ENCODE measurements around the gene PIP4K2A. TPM values are rescaled to one million over a fixed set of nuclear protein-coding genes. Genes with fewer than 3 reads are reported as not detected.

PIP4K2A gene
- polyA plus RNA-seq, 1 experiment, result 24.1 TPM

DNA sequence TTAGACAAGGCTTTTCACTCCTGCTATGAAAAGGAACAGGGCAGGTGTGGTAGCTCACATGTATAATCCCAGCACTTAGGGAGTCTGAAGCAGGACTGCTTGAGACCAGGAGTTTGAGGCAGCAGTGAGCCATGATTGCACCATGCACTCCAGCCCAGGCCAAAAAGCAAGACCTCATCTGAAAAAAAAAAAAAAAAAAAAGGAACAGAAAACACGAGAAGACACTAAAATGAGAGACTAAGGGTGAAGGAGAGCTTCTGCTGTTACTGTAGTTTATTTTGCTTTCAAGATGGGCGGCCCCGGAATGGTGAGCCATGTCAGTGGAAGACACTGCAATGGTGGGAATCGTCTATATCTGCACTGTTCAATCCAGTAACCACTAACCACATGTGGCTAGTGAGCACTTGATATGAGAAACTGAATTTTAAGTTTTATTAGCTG is 9.9 kb downstream of the PIP4K2A start:
- POLR2A ChIA-PET, result interaction anchor here (0.7 kb wide), 1 partner anchor 9 kb away, joined by 3 read pairs; no protein-coding TSS in a partner anchor
- no peak for DNase-seq (ENCODE audit: low read depth, low spot score)
- H3K9me3 ChIP-seq (ENCODE audit: control insufficient read depth, insufficient read depth, low read length), result no peaks in the 10 kb centered on the region
- no peaks in the 10 kb centered on the region for H3K27me3 ChIP-seq (ENCODE audit: control insufficient read depth, insufficient read depth, low read length)
- H3K4me3 ChIP-seq (ENCODE audit: low read depth, low read length), result no peak overlapping the region
- no peak overlapping the region for H3K27ac ChIP-seq (ENCODE audit: low read depth, low read length)
- CTCF ChIA-PET, result interaction anchor here (0.6 to 0.7 kb wide), 2 partner anchors 14 to 84 kb away, joined by 4 to 5 read pairs; no protein-coding TSS in a partner anchor
- TF ChIP-seq, protein P1, sequence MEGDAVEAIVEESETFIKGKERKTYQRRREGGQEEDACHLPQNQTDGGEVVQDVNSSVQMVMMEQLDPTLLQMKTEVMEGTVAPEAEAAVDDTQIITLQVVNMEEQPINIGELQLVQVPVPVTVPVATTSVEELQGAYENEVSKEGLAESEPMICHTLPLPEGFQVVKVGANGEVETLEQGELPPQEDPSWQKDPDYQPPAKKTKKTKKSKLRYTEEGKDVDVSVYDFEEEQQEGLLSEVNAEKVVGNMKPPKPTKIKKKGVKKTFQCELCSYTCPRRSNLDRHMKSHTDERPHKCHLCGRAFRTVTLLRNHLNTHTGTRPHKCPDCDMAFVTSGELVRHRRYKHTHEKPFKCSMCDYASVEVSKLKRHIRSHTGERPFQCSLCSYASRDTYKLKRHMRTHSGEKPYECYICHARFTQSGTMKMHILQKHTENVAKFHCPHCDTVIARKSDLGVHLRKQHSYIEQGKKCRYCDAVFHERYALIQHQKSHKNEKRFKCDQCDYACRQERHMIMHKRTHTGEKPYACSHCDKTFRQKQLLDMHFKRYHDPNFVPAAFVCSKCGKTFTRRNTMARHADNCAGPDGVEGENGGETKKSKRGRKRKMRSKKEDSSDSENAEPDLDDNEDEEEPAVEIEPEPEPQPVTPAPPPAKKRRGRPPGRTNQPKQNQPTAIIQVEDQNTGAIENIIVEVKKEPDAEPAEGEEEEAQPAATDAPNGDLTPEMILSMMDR (IDR thresholded peaks at IDR 0.05; ENCODE audit: low read depth, low read length), result no peak

DNA sequence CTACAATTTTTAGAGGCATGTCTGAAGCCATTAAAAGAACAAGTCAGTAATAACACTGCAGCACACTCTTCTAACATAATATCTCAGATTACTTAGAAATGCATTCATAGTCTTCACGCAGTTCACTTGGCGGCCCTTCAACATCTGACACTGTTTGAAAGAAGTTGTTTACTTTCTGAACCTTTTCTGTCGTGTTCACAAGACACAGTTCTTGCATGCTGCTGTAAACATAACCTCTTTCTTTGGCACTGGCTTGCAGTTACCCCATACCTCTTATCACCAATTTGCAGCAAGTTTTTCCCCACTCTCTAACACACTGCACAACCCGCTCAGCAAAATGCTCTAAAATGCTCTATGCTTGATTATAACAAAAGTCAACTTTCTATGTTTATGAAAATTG is 12.0 kb downstream of the PIP4K2A start:
- ChIA-PET CTCF (no interaction called here), POLR2A (no interaction called here)
- Histone ChIP-seq H3K27me3 (ENCODE audit: control insufficient read depth, insufficient read depth, low read length) (no peaks in the 10 kb centered on the region), H3K9me3 (ENCODE audit: control insufficient read depth, insufficient read depth, low read length) (no peaks in the 10 kb centered on the region), H3K27ac (ENCODE audit: low read depth, low read length) (no peak overlapping the region), H3K4me3 (ENCODE audit: low read depth, low read length) (no peak overlapping the region)
- no peak for DNase-seq (ENCODE audit: low read depth, low spot score)
- TF ChIP-seq, protein P1 (IDR thresholded peaks at IDR 0.05; ENCODE audit: low read depth, low read length), result no peak

DNA sequence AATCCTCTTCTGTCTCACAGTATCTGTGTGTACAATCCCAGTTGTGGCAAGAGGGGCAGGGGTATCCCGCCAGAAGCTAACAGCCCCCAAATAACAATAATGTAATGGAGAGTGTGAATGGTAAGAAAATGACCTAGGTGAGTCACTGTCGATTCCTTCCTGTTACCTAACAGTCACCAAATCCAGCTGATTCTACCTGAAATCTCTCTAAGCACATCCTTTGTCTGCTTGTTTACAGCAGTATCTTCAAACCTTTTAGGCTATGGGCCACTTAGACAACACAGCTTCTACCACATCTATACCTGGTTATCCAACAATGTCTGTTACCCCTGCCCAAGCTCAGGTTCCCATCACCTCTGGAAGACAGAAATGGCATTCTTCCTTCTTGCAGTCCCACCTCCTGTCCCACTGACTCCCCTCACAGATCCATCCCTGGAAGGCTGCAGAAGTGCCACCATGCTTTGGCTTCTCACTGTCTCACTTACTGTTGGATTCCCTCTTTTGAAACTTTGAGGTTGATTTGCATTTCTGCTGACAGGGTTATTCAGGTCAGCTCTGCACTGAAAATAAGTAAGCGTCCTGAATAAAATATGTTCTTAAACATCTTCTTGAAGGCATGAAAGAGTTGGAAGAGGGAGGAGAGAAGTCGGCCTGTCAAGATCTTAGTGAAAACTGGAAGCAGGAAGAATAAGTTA is 13.1 kb downstream of the PIP4K2A start:
- Histone ChIP-seq H3K9me3 (ENCODE audit: control insufficient read depth, insufficient read depth, low read length) (no peaks in the 10 kb centered on the region), H3K27ac (ENCODE audit: low read depth, low read length) (no peak overlapping the region), H3K27me3 (ENCODE audit: control insufficient read depth, insufficient read depth, low read length) (no peaks in the 10 kb centered on the region), H3K4me3 (ENCODE audit: low read depth, low read length) (no peak overlapping the region)
- no peak for DNase-seq (ENCODE audit: low read depth, low spot score)
- POLR2A ChIA-PET, result no interaction called here
- CTCF ChIA-PET, result interaction anchor here (0.7 kb wide), 1 partner anchor 1205 kb away, joined by 3 read pairs; no protein-coding TSS in a partner anchor
- TF ChIP-seq, protein P1 (IDR thresholded peaks at IDR 0.05; ENCODE audit: low read depth, low read length), result no peak

DNA sequence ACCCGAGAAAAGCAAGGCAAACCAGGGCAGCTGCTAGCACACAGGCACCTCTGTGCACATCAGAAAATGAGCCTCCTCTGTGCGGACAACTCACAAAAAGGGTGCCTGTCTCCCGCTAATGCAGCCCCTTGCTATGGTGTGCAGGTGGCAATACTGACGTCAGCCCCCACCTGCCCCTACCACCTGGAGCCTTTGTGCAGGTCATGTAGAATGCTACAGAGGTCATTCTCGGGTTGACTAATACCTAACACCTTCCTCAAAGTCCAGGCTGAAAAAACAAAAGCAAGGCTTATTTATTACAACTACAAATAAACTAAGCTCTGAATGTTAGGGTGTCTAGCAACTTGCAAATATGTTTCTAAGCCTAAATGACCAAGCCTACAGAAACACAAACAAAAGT is 13.9 kb downstream of the PIP4K2A start:
- Histone ChIP-seq H3K27ac (ENCODE audit: low read depth, low read length) (no peak overlapping the region), H3K4me3 (ENCODE audit: low read depth, low read length) (no peak overlapping the region), H3K27me3 (ENCODE audit: control insufficient read depth, insufficient read depth, low read length) (no peaks in the 10 kb centered on the region), H3K9me3 (ENCODE audit: control insufficient read depth, insufficient read depth, low read length) (no peaks in the 10 kb centered on the region)
- TF ChIP-seq, protein P1 (IDR thresholded peaks at IDR 0.05; ENCODE audit: low read depth, low read length), result no peak
- no peak for DNase-seq (ENCODE audit: low read depth, low spot score)
- POLR2A ChIA-PET, result no interaction called here
- CTCF ChIA-PET, result interaction anchor here (0.7 kb wide), 1 partner anchor 1204 kb away, joined by 3 read pairs; no protein-coding TSS in a partner anchor

DNA sequence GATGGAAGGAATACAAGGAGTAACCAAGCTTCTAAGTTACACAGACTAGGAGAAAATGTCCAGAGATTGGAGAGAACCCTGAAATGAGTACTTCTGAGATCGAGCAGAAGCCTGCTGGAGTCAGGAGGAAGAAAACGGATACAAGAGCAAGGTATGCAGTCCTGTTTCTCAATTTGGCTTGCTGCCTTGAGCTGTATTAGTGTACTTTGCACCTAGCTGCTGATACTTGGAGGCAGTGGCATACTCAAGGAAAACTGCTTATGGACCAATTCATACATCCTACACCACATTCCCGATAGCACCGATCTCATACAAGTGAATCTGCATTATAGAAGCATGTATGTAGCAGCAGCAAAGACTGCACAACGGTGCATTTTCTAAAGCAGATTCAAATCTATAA is 14.4 kb downstream of the PIP4K2A start:
- H3K4me3 ChIP-seq (ENCODE audit: low read depth, low read length), result no peak overlapping the region
- CTCF ChIA-PET, result no interaction called here
- H3K27me3 ChIP-seq (ENCODE audit: control insufficient read depth, insufficient read depth, low read length), result no peaks in the 10 kb centered on the region
- POLR2A ChIA-PET, result no interaction called here
- H3K9me3 ChIP-seq (ENCODE audit: control insufficient read depth, insufficient read depth, low read length), result no peaks in the 10 kb centered on the region
- TF ChIP-seq, protein P1 (IDR thresholded peaks at IDR 0.05; ENCODE audit: low read depth, low read length), result no peak
- no peak for DNase-seq (ENCODE audit: low read depth, low spot score)
- no peak overlapping the region for H3K27ac ChIP-seq (ENCODE audit: low read depth, low read length)
